OCI-LY3 (cell line): ENCODE results near the gene DDX39A.

ENCODE experiments used
- CTCF ChIP-seq: fragments of 200-600, 300-600 bp; sonication (generic); IDR thresholded peaks from 2 replicates; pipeline ENCODE4 v1.5.1; 2014; ENCODE audit warnings: antibody characterized with exemption, low read length, low read depth
- EZH2phosphoT487 ChIP-seq: fragments of 200-600 bp; shearing (Covaris generic); IDR thresholded peaks from 2 replicates; pipeline ENCODE4 v1.6.1; 2018; ENCODE audit warnings: antibody characterized with exemption, mixed run types, low read depth

GRCh38 chr19:14370169-14370939, 48.8 kb downstream of the DDX39A start:
- no peak for TF ChIP-seq CTCF
- no peak for TF ChIP-seq EZH2phosphoT487
